GM12801 (cell line): ENCODE results near the gene ZBTB7C.

Experiments used
- CTCF ChIP-seq: IDR thresholded peaks from one replicate; pipeline ENCODE4 v1.5.1; 2011; ENCODE audit warnings: control low read depth; ENCODE audit not compliant: insufficient read length; ENCODE audit errors: extremely low read depth

ZBTB7C gene

GRCh38 chr18:48433541-48433940 lies 24.4 kb upstream of the ZBTB7C start:
- TF ChIP-seq CTCF = no peak

- no peak for TF ChIP-seq CTCF
These were observed 21.0 kb upstream of the ZBTB7C start for GRCh38 chr18:48430150-48430549.

- TF ChIP-seq CTCF = no peak
These were observed 19.4 kb upstream of the ZBTB7C start for GRCh38 chr18:48428475-48429177.

- TF ChIP-seq CTCF = no peak
These were observed 13.8 kb upstream of the ZBTB7C start for GRCh38 chr18:48422947-48423378.

- TF ChIP-seq CTCF = no peak
These were observed 10.3 kb upstream of the ZBTB7C start for GRCh38 chr18:48419277-48420022.

GRCh38 chr18:48418539-48419276 lies 9.5 kb upstream of the ZBTB7C start:
- TF ChIP-seq CTCF = no peak

- TF ChIP-seq CTCF = no peak
These were observed 8.8 kb upstream of the ZBTB7C start for GRCh38 chr18:48417985-48418384.
